ENCODE results near the gene ABCG1.

DNA sequence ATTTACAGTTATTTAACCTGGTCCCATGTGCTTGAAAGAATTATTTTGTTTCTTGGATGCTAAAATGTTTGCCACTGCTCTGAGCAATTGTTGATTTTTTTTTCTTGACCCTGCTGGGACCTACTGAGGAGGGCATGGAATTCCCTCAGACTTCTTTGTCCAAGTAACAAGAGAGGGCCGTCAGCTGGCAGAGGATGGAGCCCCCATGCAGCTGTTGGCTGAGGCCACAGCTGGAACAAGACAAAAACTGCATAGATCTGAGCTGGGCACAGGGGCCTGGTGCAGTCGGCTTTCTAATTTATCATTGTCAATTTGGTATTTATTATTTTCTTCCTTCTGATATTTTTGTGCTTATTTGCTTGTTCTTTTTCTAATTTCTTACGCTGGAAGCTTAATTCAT, 39.6 kb upstream of the ABCG1 start:
- TF ChIP-seq, protein P1, sequence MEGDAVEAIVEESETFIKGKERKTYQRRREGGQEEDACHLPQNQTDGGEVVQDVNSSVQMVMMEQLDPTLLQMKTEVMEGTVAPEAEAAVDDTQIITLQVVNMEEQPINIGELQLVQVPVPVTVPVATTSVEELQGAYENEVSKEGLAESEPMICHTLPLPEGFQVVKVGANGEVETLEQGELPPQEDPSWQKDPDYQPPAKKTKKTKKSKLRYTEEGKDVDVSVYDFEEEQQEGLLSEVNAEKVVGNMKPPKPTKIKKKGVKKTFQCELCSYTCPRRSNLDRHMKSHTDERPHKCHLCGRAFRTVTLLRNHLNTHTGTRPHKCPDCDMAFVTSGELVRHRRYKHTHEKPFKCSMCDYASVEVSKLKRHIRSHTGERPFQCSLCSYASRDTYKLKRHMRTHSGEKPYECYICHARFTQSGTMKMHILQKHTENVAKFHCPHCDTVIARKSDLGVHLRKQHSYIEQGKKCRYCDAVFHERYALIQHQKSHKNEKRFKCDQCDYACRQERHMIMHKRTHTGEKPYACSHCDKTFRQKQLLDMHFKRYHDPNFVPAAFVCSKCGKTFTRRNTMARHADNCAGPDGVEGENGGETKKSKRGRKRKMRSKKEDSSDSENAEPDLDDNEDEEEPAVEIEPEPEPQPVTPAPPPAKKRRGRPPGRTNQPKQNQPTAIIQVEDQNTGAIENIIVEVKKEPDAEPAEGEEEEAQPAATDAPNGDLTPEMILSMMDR (conservative IDR thresholded peaks at IDR 0.05; ENCODE audit: low read length): no peak
- no peak for TF ChIP-seq EZH2phosphoT487 (IDR thresholded peaks at IDR 0.05; ENCODE audit: borderline replicate concordance, low read depth, low read length)
